ENCODE data around the gene SLC27A1.

DNA sequence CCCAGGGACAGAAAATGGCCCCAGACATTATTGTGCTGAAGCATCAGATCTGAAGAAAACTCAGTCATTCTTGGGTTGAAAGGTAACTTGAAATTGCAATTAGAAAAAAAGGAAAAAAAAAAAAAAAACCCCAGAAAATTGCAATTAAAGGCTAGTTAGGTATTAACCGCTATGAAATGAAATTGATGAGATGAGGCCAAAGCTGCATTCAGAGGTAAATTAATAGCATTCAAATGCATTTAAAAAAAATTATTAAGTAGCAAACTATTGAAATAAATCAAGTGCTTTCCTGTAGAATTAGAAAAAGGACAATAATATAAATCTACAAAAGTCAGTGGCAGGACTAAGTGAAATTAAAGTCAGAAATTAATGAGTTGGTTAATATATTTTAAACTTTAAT is 47.6 kb downstream of the SLC27A1 start:
- no peak for TF ChIP-seq EZH2 (IDR thresholded peaks at IDR 0.05; ENCODE audit: insufficient read depth, low read length)
- TF ChIP-seq, protein P1, sequence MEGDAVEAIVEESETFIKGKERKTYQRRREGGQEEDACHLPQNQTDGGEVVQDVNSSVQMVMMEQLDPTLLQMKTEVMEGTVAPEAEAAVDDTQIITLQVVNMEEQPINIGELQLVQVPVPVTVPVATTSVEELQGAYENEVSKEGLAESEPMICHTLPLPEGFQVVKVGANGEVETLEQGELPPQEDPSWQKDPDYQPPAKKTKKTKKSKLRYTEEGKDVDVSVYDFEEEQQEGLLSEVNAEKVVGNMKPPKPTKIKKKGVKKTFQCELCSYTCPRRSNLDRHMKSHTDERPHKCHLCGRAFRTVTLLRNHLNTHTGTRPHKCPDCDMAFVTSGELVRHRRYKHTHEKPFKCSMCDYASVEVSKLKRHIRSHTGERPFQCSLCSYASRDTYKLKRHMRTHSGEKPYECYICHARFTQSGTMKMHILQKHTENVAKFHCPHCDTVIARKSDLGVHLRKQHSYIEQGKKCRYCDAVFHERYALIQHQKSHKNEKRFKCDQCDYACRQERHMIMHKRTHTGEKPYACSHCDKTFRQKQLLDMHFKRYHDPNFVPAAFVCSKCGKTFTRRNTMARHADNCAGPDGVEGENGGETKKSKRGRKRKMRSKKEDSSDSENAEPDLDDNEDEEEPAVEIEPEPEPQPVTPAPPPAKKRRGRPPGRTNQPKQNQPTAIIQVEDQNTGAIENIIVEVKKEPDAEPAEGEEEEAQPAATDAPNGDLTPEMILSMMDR (IDR thresholded peaks at IDR 0.05; ENCODE audit: insufficient read depth, low read depth, low read length) = no peak
